Smooth muscle cell of the brain vasculature (primary cell): ENCODE data around the gene SOX10.

Experiments used
- DNase-seq: peaks from one replicate; pipeline ENCODE4 v3.0.0-alpha.2; 2012; ENCODE audit warnings: low read depth, low spot score

SOX10 gene

DNA sequence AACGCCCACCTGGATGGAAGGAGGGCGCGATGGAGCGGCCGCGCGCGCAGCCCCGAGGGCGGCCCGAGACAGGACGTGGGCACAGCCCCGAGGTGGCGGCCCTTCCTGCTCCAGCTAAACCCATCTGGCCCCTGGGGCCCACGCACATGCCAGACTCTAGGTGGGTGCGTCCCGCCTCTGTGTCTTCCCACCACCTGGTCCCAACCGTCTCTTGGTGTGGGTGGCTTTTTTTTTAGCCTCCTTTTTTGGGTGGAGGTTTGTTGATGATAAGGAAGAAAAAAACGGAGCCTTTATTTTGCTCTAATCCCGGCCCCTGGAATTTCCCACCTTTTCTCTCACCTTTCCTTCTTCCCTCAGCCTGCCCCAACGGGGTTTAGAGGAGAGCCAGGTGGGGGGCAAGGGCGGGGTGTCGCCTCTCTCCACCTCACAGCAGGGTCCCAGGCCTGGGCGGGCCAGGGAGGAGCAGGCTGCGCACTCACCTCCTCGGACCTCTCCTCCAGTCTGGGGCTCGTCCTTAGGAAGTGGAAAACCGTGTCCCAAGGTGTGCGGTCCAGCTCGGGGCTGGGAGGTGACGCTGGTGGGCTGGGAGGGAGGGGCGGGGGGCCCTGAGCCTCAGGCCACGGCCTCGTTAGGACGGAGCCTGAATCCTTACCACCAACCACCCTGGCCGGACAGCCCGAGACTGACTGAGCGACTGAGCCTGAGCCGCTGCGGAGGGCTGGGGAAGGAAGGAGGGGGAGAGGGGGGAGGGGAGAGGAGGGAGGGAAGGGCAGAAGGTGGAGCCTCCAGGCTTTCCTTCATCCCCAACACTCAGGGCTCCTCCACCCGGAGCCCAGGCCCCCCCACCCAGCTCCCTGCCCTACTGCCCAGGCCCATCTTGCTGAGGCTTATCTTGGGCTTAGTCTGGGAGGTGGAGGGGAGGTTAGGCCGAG lies at the start of gene SOX10:
SOX10 (minus strand) TSS at position 696 of the 932 bp plus-strand sequence. CDS start 771 bp downstream, outside the sequence.
- no peak for DNase-seq

DNA sequence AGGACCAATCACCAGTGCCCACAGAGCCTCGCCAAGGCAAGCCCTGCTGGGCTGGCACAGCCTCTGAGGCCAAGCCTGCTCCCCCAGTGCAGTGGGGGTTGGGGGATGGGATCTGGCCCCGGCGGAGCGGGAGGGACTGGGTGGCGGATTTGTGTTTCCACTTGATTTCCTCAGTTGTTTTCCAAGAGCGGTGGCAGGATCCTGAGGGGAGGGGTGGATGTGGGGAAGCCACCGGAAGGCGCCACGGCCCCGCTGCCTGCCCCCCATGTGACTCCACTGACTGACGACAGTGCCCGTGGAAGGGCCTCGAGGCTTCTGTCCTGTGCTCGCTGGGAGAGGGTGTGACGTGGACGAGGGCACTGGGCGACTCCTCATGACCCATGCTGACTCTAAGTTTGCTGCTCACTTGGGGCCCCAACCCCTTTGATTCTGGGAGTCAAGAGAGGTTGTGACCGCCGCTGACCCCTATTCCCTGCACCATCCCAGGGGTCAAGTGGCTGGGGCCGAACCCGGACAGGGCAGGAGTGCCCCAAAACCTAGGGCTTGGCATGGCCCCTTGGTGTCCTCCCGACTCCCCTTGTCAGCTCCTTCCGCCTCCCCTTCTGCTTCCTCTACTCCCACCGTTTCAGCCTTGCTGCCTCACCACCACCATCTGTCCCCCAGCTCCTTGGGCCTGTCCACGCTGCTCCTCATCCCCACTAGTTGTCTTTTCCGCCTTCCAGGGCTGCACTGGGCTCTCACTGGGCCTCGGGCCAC lies 49.3 kb upstream of the SOX10 start:
- DNase-seq = no peak

DNA sequence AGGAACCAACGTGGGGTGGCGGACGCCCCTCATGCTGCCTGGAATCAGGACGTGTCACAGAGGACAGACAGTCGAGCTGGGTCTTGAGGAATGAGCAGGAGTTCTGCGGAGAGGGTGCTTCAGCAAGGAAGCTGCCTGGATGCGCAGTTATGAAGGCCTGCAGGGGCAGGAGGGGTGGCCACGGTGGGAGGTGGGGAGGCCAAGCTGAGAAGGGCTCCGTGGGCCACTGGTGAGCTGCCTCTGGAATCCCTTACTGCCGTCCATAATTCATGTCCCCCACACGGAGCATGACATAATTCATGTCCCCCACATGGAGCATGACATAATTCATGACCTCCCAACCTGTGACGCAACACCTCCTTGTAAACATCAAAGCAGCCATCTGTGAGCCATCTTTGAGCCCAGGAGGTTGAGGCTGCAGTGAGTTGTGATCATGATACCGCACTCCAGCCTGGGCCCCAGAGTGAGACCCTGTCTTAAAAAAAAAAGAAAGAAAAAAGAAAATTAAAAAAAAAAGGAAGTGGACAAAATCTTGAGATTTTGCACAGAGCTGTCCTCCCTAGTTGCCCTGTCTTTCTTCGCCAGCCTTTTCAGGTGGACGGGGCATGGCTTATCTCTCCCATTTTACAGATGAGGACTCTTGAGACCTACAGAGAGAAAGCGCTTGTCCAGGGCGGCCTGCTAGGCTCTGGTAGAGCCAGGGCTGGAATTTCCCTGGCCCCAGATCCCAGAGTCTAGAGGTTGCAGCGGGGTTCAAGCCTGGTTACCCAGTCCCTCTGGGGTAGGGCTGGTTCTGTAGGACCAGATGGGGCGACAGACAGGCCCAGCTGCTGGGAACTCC lies 48.5 kb upstream of the SOX10 start:
- DNase-seq = peak; percentile 37

DNA sequence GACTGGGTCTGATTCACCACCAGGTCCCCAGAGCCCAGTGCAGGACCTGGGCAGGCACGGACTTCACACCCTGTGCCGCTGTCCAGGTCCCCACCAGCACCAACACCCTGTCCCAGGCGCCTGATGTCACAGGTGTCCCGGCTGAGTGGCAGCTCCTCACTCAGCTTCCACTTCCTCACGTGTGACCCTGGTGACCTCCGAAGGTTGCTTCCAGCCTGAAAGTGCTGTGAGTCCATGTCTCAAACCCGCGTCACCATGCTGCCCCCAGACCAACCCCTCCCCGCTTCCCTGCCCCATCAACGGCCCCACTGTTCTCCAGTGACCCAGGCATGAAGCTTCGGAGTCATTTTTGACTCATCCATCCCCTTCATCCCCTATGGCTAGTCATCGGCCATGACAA lies 47.1 kb upstream of the SOX10 start:
- no peak for DNase-seq

DNA sequence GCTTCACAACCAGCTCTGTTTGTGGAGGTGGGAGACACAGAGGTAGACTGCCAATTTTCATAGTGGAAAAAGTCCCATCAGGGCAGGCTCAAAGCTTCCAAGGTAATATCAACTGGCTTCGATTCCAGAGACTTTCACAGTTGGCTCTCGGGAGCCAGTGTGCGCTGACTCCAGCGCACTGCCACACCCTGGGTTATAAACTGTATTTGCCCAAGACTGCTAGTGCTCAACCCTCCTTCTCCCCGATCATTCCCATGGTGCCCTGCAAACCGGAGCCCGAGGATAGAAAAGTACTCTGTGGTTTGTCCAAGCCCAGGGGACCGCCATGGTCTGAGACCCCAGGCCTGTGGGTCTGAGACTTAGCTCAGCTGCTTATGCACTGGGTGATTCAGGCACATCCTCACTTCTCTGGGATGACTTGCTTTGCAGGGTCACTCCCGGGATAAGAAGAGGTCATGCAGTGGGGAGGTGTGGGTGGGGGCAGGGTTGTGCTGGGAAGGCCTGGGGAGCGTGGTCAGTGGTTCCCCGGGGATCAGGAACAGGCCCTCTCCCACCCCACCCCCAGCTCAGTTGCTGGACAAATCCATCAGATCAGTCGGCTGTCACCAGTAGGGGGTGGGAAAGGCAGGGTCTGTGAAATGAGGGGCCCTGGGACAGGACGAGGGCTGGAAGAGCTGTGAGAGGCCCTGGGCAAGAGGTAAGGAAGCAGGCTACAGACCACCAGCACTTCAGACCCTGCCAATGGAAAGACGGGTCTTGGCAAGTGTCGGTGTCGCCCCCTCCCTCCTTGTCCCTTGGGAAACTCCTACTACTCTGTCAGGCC lies 46.2 kb upstream of the SOX10 start:
- DNase-seq = no peak

DNA sequence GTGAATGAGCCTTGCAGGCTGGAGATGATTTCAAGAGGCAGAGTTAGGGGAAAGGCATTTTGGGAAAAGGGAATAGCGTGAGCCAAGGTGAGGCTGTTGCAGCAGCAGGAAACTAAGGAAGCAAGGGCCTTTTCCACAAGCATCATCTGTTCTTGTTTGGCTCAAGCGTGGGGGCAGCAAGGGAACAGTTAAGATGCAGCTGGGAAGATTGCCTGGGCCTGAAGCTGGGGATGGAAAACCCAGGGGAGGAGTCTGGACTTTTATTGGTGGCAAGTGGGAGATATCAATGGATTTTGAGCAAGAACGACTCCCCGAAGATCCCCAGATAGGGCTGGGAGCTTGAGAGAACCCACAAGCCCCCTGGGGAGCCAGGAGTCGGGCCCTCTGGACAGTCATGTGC lies 45.5 kb upstream of the SOX10 start:
- DNase-seq = no peak

DNA sequence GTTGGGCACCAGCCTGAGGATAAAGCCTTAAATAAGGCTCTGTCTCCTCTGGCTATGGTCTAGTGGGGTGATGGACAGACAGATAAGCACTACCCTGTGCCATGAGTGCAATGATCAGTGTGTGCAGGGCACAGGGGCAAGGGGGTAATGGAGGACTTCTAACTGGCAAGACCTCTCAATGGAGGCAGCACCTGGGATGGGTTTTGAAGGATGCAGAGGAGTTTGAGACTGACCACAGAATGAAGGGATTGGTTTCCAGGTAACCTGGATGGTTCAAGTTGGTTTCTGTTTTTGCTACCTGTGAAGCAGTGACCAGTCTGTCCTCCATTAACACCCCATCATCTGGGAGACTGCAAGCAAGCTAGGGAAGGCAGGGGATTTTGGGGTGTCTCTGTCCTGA lies 45.0 kb upstream of the SOX10 start:
- DNase-seq = no peak

DNA sequence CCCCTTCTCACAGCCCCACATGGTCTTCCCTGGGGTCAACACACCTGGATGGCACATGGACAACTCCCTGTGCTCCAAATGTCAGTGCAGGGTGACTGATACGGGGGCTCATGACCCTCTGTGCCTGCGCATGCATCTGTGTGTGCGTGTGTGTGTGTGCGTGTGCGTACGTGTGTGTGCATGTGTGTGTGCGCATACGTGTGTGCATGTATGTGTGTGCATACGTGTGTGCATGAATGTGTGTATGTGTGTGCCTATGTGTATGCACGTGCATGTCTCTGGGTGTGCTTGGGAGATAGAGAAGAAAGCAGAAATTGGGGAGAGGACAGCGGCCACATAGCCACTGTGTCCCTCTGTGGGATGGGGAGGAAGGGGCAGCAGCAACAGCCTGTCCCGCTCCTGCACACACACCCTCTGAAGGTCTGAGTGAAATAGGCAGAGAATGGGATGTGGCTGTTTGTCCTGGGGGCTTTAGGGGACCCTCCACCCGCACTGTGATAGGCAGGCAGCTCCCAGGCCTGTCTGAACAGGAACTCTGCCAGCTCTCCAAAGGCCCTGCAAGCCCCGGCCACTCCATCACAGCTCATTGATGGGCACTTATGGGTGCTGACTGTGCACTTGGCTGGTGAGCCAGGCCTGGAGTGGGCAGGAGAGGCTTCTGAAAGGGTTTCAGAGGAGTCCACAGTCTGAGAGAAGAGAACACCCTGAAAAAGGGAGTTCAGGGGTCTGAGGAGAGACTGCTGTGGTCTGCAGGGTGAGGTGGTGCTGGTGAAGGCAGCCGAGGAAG lies 44.2 kb upstream of the SOX10 start:
- no peak for DNase-seq

DNA sequence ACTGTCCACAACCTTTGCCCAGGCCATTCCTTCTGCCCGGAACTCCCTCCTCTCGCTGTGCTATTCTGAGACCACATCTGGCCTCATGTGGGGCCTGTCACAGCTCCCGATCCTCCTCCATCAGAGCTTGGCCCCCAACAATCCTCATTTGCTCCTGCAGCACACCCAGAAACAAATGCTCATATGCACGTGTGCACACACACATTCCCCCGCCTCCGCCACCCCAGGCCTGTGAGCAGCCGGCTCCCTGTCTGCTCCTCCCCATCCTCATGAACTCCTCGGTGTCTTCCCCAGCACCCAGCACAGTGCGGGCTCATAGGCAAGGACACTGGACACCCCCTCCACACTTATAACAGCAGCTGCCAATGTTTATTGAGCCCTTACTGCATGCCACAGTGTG lies 43.1 kb upstream of the SOX10 start:
- no peak for DNase-seq

DNA sequence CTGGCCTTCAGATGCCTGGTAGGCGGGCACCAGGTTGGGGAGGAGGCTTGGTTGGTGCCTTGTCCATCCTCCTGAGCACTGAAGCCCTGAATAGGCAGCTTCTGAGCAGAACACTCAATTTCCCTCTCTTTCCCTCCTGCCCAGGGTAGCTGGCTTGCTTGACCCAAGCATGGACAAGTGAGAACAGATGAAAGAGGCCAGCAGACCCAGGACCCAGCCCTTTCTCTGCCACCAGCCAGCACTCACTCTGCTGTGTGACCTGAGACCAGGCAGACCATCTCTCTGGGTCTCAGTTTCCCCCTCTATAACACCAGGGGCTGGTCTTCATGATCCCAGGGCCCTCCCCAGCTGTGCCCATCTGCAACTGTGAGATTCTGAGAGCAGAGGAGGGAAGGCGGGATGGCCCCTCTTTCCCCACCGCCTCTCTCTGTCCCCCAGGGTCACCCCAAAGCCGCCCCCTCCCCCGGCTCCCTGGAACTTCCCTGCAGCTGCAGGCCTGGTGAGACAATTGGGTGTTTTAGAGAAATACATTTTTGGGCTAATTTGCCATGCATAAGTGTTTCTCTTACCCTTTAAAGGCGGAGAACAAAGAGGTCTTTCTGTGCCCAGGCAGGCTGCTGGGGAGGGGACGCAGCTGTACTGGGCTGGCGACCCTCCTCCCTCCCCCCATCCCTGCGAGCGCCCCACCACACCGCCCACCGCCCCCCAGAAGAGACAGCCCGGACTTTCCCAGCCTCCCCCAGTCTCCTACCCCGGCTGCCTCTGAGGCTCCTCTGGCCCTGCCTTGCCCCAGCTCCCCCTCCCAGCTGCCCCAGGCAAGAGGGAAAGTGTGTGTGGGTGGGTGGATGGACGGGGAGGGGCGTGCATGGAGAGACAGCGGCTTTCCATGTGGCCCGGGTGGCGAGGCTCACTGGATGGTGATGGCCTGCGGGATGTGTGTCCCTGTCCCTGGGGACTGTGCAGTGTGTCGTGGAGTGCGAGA lies 42.1 kb upstream of the SOX10 start:
- DNase-seq = no peak

DNA sequence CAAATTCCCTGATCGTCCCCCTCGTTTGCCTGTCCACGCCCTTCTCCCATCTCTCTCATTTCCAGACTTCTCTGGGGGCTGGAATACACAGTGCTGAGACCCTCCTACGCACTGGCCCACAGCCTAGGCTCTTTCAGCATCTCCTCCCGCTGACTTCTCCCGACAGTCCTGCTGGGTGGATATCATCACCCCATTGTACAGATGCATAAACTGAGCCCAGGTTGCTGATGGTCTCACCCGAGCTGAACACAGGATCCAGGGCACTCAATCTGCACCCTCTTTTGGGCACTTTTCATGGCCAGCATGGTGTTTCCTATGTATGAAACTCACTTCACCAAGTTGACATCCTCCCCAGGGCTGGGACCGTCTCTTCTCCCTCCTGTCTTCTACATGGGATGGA lies 41.2 kb upstream of the SOX10 start:
- no peak for DNase-seq

DNA sequence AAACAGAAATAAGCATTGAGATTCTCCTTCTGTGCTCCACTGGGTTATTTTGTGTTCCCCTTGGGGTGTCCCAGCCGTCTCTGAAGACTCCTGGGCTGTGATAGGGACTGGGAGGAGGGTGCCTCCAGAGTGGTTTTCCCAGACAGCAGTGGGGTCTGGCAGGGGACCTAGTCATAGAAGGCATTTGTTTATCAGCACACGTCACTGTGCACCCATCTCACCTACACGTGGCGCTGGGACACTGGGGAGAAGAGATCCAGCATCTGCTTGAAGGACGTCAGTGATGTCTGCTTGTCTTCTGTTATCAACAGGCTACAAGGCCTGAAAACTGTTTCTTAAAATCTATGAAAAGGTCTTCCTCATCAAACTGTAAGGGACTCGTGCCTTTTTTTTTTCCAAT lies 38.7 kb upstream of the SOX10 start:
- DNase-seq = no peak

DNA sequence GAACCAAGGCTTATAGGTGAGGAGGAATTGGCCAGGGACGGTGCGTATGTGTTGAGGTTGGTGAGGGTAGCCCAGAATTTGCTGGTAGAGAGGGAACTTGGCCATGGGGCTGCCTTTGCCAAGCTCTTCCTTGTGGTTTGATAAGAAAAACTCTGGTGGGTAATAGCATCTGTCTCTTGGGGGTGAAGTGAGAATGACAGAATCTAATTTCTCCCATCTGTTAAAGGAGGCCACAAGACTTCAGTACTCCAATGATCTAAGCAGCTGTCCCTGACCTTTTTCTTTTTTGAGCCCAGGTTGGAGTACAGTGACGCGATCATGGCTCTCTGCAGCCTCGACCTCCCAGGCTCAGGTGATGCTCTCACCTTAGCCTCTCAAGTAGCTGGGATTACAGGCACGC lies 36.9 kb upstream of the SOX10 start:
- DNase-seq = no peak

DNA sequence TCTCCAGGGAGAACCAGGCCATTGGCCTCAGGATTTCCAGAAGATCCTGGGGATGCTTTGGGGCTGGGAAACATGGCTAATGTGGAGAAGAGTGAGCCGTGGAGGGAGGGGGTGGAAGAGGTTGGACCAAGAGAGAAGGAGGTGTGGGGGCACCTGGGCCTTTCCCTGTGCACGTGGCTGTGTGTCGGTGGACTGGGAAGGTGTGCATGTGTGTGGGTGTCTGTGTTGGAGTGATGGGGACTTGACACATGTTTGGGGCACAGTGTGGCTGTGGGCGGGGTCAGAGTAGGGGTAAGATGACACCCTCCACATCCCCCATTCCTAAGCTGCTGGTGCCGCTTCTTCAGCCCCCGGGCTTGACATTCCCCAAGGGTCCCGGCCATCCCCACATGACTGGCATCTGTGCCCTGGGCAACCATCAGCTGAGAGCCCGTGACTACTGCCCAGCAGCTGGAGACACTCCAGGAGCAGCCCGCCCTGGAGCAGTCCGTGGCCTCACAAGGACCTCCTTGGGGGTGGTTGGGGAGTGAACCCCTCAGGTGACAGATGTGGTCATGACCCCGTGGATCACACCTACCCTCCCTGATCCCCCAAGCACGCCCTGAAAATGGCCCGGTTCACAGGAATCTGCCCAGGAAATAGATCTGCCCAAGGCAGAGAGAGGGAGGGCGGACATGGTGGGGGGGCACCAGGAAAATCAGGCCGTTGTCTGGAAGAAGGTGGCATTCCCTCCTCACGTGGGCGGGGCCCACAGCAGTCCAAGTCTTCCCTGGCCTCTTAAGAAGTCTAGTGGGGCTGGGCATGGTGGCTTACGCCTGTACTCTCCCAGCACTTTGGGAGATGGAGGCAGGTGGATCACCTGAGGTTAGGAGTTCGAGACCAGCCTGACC lies 34.8 kb upstream of the SOX10 start:
- no peak for DNase-seq

DNA sequence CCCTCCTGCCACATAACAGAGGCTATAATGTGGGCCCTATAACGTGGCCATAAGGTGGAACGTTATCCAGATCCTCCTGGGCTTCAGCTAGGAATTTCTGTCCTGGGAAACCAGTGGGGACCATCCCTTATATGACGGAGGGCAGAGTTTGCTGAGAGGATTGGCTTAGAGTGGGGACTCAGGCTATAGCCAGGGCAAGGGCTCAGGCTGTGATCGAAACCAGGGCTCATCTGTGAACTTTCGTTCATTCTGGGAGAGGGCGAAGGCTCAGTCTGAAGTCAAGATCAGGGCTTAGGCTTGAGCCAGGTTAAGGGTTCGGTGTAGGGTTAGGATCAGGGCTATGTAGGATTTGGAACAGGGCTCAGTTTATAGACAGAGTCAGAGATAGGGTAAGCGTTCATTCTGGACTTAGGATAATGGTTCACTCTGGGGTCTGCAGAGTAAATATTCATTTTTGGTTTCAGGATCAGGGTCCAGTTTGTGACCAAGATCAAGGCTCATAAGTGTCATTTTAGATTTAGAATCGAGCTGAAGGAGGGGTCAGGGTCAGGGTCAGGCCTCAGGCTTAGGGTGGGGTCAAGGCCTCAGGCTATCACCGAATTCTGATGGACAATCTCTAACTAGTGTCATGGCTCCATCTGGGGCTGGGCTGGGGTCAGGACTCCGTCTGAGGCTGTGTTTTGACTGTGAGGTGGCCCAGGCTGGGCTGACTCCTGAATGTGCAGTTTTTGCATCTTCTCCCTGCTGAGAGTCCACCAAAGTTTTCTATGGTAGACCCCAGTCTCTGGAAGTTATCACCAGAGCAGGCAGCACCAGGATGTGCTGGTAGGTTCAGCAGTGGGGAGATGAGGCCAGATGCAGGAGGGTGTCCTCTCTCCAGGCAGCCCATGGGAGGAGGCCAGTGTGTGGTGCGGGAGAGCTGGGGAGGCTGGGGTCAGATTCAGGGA lies 33.9 kb upstream of the SOX10 start:
- no peak for DNase-seq

DNA sequence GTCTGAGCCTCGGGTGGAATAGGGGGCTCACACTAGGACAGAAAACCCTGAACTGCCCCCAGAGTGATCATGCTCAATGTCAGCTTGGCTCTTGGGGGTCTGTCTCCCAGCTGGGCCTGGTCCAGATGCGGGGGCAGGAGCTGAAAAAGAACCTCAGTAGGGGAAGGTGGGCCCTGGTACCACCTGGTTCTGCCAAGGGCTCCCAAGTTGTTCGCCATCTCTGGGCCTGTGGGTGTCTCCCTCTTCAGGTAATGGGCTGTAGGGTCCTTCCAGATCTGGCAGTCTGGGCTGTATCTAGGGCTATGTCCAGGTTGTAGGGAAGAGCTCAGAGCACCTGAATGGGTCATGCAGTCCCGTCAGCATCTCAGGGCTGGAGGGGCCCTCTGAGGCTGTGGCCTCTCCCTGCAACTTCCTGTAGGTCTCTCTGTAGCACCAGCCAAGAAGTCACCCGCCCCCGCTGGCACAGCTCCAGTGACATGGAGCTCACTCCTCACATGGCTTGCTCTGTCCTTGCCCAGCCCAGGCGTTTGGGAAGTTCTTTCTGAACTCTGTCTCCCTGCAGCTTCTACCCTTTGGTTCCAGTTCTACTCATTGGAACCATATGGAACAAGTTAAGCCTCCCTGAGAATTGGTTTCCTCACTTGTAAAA lies 33.0 kb upstream of the SOX10 start:
- no peak for DNase-seq
